ENCODE data around the gene RMC1.
"Not testable (repeated sequence)": the region's sequence is repeated elsewhere in the genome, so short reads cannot be mapped to it uniquely, and the experiment has no call there.

RMC1 gene

GRCh38 chr18:23567671-23568070 lies 64.4 kb downstream of the RMC1 start:
- no peak for DNase-seq

- DNase-seq, result no peak
Measured at GRCh38 chr18:23568281-23569138, 65.2 kb downstream of the RMC1 start.

GRCh38 chr18:23569299-23570063 lies 66.2 kb downstream of the RMC1 start:
- no peak for DNase-seq

GRCh38 chr18:23570912-23571504 lies 67.7 kb downstream of the RMC1 start:
- DNase-seq, result no peak

- no peak for DNase-seq
Measured at GRCh38 chr18:23572012-23572411, 68.7 kb downstream of the RMC1 start.

GRCh38 chr18:23572570-23572969 lies 69.3 kb downstream of the RMC1 start:
- no peak for DNase-seq

GRCh38 chr18:23573020-23573419 lies 69.7 kb downstream of the RMC1 start:
- no peak for DNase-seq

- no peak for DNase-seq
Measured at GRCh38 chr18:23573626-23574431, 70.5 kb downstream of the RMC1 start.

- DNase-seq, result no peak
Measured at GRCh38 chr18:23574611-23575308, 71.4 kb downstream of the RMC1 start.

- no peak for DNase-seq
Measured at GRCh38 chr18:23575309-23575651, 72.0 kb downstream of the RMC1 start.

- DNase-seq, result not testable (repeated sequence)
Measured at GRCh38 chr18:23577521-23577920, 74.2 kb downstream of the RMC1 start.

- no peak for DNase-seq
Measured at GRCh38 chr18:23578067-23578701, 74.9 kb downstream of the RMC1 start.

GRCh38 chr18:23578891-23579653 lies 75.8 kb downstream of the RMC1 start:
- no peak for DNase-seq

GRCh38 chr18:23580677-23581367 lies 77.5 kb downstream of the RMC1 start:
- no peak for DNase-seq

All from activated gamma-delta T cell (primary cell).